Smooth muscle cell (in vitro differentiated cells): ENCODE measurements around the gene PLXNA4. TPM values are rescaled to one million over a fixed set of nuclear protein-coding genes. Genes with fewer than 3 reads are reported as not detected.

Experiments
- DNase-seq: peaks from one replicate; lab custom pipeline; 2025; ENCODE audit not compliant: unreplicated experiment; lab: John Stamatoyannopoulos, UW
- H2AFZ ChIP-seq: fragments of 200-600 bp; sonication (generic); 2 replicates; pipeline ENCODE4 v1.6.0; 2016; ENCODE audit warnings: antibody characterized with exemption, low read depth, mild to moderate bottlenecking
- H3F3A ChIP-seq: fragments of 200-600 bp; sonication (generic); 2 replicates; pipeline ENCODE4 v1.6.0; 2017; ENCODE audit warnings: antibody characterized with exemption, low read depth
- H3K27ac ChIP-seq: fragments of 200-600 bp; sonication (generic); 2 replicates; pipeline ENCODE4 v1.5.1; 2016; ENCODE audit warnings: low read depth, mild to moderate bottlenecking
- H3K27me3 ChIP-seq: fragments of 200-600 bp; sonication (generic); 2 replicates; pipeline ENCODE4 v1.6.1; 2016; ENCODE audit warnings: low read depth, mild to moderate bottlenecking
- H3K36me3 ChIP-seq: fragments of 200-600 bp; sonication (generic); 2 replicates; pipeline ENCODE4 v1.5.1; 2016; ENCODE audit warnings: low read depth
- H3K4me1 ChIP-seq: fragments of 200-600 bp; sonication (generic); 2 replicates; pipeline ENCODE4 v1.5.1; 2016; ENCODE audit warnings: low read depth
- H3K4me2 ChIP-seq: fragments of 200-600 bp; sonication (generic); 2 replicates; pipeline ENCODE4 v1.6.0; 2016; ENCODE audit warnings: mild to moderate bottlenecking
- H3K4me3 ChIP-seq: fragments of 200-600 bp; sonication (generic); 2 replicates; pipeline ENCODE4 v1.5.1; 2016; ENCODE audit warnings: mild to moderate bottlenecking
- H3K79me2 ChIP-seq: fragments of 200-600 bp; sonication (generic); 2 replicates; pipeline ENCODE4 v1.6.0; 2016; ENCODE audit warnings: low read depth, mild to moderate bottlenecking
- H3K9ac ChIP-seq: fragments of 200-600 bp; sonication (generic); 2 replicates; pipeline ENCODE4 v1.6.0; 2016; ENCODE audit warnings: low read depth
- H3K9me3 ChIP-seq: fragments of 200-600 bp; sonication (generic); replicated peaks from 2 replicates; pipeline ENCODE4 v1.5.1; 2016; ENCODE audit warnings: low read depth
- H4K20me1 ChIP-seq: fragments of 200-600 bp; sonication (generic); 2 replicates; pipeline ENCODE4 v1.6.0; 2016; ENCODE audit warnings: low read depth
- CTCF ChIP-seq: fragments of 200-600 bp; sonication (generic); IDR thresholded peaks from 2 replicates; pipeline ENCODE4 v1.5.1; 2017; ENCODE audit warnings: borderline replicate concordance, mild to moderate bottlenecking, antibody characterized with exemption; ENCODE audit not compliant: insufficient read depth, poor library complexity, severe bottlenecking
- WGBS: methylation state at CpG from one replicate; pipeline ENCODE4 v1.1.7; 2016; ENCODE audit warnings: low lambda C conversion rate; 5-methylcytosine and 5-hydroxymethylcytosine counted together
- polyA plus RNA-seq: library from polyadenylated mRNA; unstranded; fragments of >200 nt; fragmentation: Nextera tagmentation; extraction: Ambion mirVana; gene quantifications from 2 replicates; pipeline ENCODE4 v1.2.1, GENCODE V29; 2016
- total RNA-seq: library from RNA; depleted of rRNA; stranded (reverse); fragments of >200 nt; gene quantifications from 2 replicates; pipeline ENCODE4 v1.2.3, GENCODE V29; 2014

Gene PLXNA4
- total and polyA plus RNA-seq, 2 experiments from 2014 or later, result 8.5 to 9.9 TPM

GRCh38 chr7:132134814-132135445 lies 441.3 kb downstream of the PLXNA4 start:
- H2AFZ ChIP-seq, result no peak overlapping the region
- no peak overlapping the region for H3K4me3 ChIP-seq
- no peaks in the 10 kb centered on the region for H3K36me3 ChIP-seq
- no peaks in the 10 kb centered on the region for H3K9me3 ChIP-seq
- H3K79me2 ChIP-seq, result no peaks in the 10 kb centered on the region
- no peak for TF ChIP-seq CTCF
- no peak overlapping the region for H3K4me2 ChIP-seq
- no peak overlapping the region for H3K9ac ChIP-seq
- WGBS, result 85% methylated on average over 5 of the region's 5 CpGs
- DNase-seq, result no peak
- H4K20me1 ChIP-seq, result no peaks in the 10 kb centered on the region
- peaks cover 9% of the 10 kb centered on the region for H3F3A ChIP-seq
- H3K4me1 ChIP-seq, result peaks cover 12% of the 10 kb centered on the region
- no peak overlapping the region for H3K27ac ChIP-seq
- H3K27me3 ChIP-seq, result no peaks in the 10 kb centered on the region

GRCh38 chr7:132133501-132133900 lies 442.8 kb downstream of the PLXNA4 start:
- Histone ChIP-seq H2AFZ (no peak overlapping the region), H3F3A (no peaks in the 10 kb centered on the region), H4K20me1 (no peaks in the 10 kb centered on the region), H3K9me3 (no peaks in the 10 kb centered on the region), H3K27me3 (no peaks in the 10 kb centered on the region), H3K27ac (no peak overlapping the region), H3K4me2 (no peak overlapping the region), H3K79me2 (no peaks in the 10 kb centered on the region), H3K9ac (no peak overlapping the region), H3K4me3 (no peak overlapping the region), H3K36me3 (no peaks in the 10 kb centered on the region), H3K4me1 (no peaks in the 10 kb centered on the region)
- TF ChIP-seq CTCF, result no peak
- WGBS, result 100% methylated on average over 6 of the region's 6 CpGs
- DNase-seq, result no peak

- no peak for TF ChIP-seq CTCF
- Histone ChIP-seq H3F3A (no peaks in the 10 kb centered on the region), H3K27me3 (no peaks in the 10 kb centered on the region), H3K9me3 (no peaks in the 10 kb centered on the region), H2AFZ (no peak overlapping the region), H3K4me1 (no peaks in the 10 kb centered on the region), H3K4me2 (no peak overlapping the region), H3K36me3 (no peaks in the 10 kb centered on the region), H3K9ac (no peak overlapping the region), H3K79me2 (no peaks in the 10 kb centered on the region), H3K27ac (no peak overlapping the region), H4K20me1 (no peaks in the 10 kb centered on the region), H3K4me3 (no peak overlapping the region)
- WGBS, result 69% methylated on average over 3 of the region's 3 CpGs
- DNase-seq, result no peak
Measured at GRCh38 chr7:132131196-132131595, 445.1 kb downstream of the PLXNA4 start.

- no peak for TF ChIP-seq CTCF
- no peaks in the 10 kb centered on the region for H3K36me3 ChIP-seq
- no peaks in the 10 kb centered on the region for H3K79me2 ChIP-seq
- H3K4me2 ChIP-seq, result no peak overlapping the region
- 82% methylated on average over 5 of the region's 5 CpGs for WGBS
- no peaks in the 10 kb centered on the region for H3K9me3 ChIP-seq
- H3K27me3 ChIP-seq, result no peaks in the 10 kb centered on the region
- DNase-seq, result no peak
- no peak overlapping the region for H3K9ac ChIP-seq
- H3K27ac ChIP-seq, result no peak overlapping the region
- H3F3A ChIP-seq, result no peaks in the 10 kb centered on the region
- no peaks in the 10 kb centered on the region for H3K4me1 ChIP-seq
- H2AFZ ChIP-seq, result no peak overlapping the region
- H3K4me3 ChIP-seq, result no peak overlapping the region
- H4K20me1 ChIP-seq, result no peaks in the 10 kb centered on the region
Measured at GRCh38 chr7:132130497-132130896, 445.8 kb downstream of the PLXNA4 start.
